Inflammatory macrophage treated with lipopolysaccharide for 4 hours (primary cell): ENCODE measurements around the gene PNMA5.

Source experiments
- DNase-seq: peaks from one replicate; pipeline ENCODE4 v3.0.0-alpha.2; 2020

The PNMA5 gene

GRCh38 chrX:152958524-152959465 is 35.1 kb downstream of the PNMA5 start:
- DNase-seq: peak; percentile 89

DNA sequence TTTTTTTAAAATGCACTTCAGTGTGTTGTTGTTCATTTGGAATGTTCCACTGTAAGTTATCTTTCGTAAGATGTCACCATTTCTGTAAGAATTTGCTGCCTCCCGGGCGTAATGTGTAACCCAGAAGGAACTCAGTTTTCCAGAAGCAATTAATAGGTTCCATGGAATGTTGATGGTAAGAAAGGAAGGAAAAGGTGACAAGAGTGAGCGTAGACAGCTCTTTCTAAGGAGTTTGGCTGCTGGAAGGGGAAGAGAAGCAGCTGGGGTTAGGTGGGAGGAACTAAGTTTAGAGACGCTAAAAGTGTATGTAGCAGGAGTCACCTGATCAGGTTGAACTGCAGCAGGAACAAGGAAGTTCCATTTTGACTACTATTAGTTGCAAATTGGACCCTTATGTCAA is 35.9 kb downstream of the PNMA5 start:
- peak; percentile 39 for DNase-seq

- no peak for DNase-seq
Measured at GRCh38 chrX:152950786-152951185, 43.1 kb downstream of the PNMA5 start.

DNA sequence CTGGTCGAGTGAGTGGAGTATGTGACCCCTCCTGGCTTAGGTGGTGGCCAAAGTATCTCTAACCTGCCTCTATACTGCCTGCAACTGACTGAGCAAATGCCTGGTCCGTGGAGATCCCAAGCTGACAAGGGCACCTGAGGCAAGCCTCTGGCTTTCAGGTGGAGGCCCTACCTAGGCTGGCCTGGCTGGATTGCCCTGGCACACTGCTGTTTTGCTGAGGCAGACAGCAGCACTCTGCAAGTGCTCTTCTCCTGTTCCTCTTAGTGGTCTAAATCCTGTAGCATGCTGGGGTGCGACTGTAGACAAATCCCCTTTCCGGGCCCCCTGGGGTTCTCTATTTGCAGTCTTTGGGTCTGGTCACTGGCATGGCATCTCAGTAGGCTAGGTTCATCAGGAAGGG is 44.8 kb downstream of the PNMA5 start:
- DNase-seq: no peak

- DNase-seq: no peak
Measured at GRCh38 chrX:152946681-152947080, 47.2 kb downstream of the PNMA5 start.

DNA sequence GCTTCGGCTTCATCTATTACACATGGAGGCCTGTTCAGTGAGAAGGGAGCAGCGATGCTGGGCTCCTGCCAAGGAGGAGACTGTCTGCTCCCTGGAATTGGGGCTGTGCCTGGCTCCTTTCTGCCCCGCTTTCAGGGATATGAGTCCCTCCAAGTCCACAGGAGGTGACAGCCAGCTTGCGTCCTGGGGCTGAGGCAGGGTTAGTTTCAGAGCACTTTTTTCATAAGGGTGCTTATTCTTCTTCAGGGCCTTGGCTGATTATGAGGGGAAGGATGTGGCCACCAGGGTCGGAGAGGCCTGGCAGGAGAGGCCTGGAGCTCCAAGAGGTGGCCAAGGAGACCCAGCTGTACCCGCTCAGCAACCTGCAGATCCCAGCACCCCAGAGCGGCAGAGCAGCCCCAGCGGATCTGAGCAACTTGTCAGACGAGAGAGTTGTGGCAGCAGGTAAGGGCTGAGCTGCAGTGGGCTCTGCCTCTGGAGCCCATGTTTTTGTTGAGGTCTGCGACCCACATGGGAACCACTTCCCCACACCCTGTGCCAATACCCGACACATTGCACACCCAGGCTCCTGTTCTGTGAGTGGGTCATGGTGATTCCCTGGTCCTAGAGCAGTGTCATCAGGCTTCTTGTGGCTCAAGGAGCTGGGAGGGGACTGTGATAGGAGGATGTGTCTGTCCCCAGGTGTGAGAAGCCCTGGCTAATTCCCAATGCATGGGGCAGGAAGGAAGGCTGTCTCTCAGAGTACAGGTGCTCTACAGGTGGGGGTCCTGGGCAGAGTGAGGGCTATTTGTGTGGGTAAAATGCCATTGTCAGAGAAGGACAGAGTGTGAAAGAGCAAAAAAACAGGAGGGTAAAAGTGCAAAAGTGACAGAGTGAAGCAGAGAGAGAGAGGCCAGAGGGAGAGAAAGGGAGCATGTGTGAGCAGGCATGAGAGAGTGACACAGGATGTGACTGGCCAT is 48.6 kb downstream of the PNMA5 start:
- DNase-seq: no peak

GRCh38 chrX:152943826-152944225 is 50.1 kb downstream of the PNMA5 start:
- DNase-seq: no peak

GRCh38 chrX:152942077-152942442 is 51.9 kb downstream of the PNMA5 start:
- no peak for DNase-seq

GRCh38 chrX:152941328-152942076 is 52.4 kb downstream of the PNMA5 start:
- DNase-seq: peak; percentile 91
